Suprapubic skin (tissue), 4 donors: Measurements from ENCODE around the gene TGM3. TPM values are rescaled to one million over a fixed set of nuclear protein-coding genes. Genes with fewer than 3 reads are reported as not detected.

ENCODE experiments used
- DNase-seq, 2 donors: peaks; one replicate each; pipeline ENCODE4 v3.0.0-alpha.2; 2019; ENCODE audit warnings: low spot score in 2 of 2
- H3K27ac ChIP-seq: fragments of 200-600 bp; sonication (generic); one replicate; pipeline ENCODE4 v1.5.1; 2019
- H3K27me3 ChIP-seq: fragments of 200-600 bp; sonication (generic); one replicate; pipeline ENCODE4 v1.5.1; 2019
- H3K36me3 ChIP-seq: fragments of 200-600 bp; sonication (generic); one replicate; pipeline ENCODE4 v1.5.1; 2019
- H3K4me1 ChIP-seq: fragments of 200-600 bp; sonication (generic); one replicate; pipeline ENCODE4 v1.5.1; 2019
- H3K4me3 ChIP-seq: fragments of 200-600 bp; sonication (generic); one replicate; pipeline ENCODE4 v1.5.1; 2019; ENCODE audit warnings: mild to moderate bottlenecking
- H3K9me3 ChIP-seq: fragments of 200-600 bp; sonication (generic); one replicate; pipeline ENCODE4 v1.5.1; 2019
- CTCF ChIP-seq, 2 donors: fragments of 200-600 bp in 1 of 2; fragments of 450-650 bp in 1 of 2; sonication (generic) in 1 of 2; IDR thresholded peaks; one replicate each; pipeline ENCODE4 v1.5.1; 2016 to 2019; ENCODE audit warnings: antibody characterized with exemption in 2 of 2, mild to moderate bottlenecking in 1 of 2, moderate library complexity in 1 of 2
- EP300 ChIP-seq: sonication (generic); formaldehyde crosslinking; IDR thresholded peaks from one replicate; pipeline ENCODE4 v1.6.1; 2017; ENCODE audit warnings: antibody characterized with exemption
- POLR2A ChIP-seq, 2 donors: fragments of 450-650 bp; IDR thresholded peaks; one replicate each; pipeline ENCODE4 v1.6.1; 2017; ENCODE audit warnings: antibody characterized with exemption in 2 of 2, mild to moderate bottlenecking in 2 of 2, moderate library complexity in 2 of 2
- POLR2AphosphoS5 ChIP-seq, 3 donors: sonication (generic); formaldehyde crosslinking; IDR thresholded peaks; one replicate each; pipeline ENCODE4 v1.6.1; 2017; ENCODE audit warnings: antibody characterized with exemption in 3 of 3
- WGBS: methylation state at CpG from one replicate; pipeline ENCODE4 v1.1.5; 2018; 5-methylcytosine and 5-hydroxymethylcytosine counted together
- total RNA-seq, 4 donors: library from RNA; depleted of rRNA; stranded (reverse); fragments of >200 nt; gene quantifications; one replicate each; pipeline ENCODE4 v1.1.0, GENCODE V29; 2016

The TGM3 gene
- total RNA-seq, 4 donors from 2014 or later: 24.9 to 56.5 (median 44.8) TPM

- H3K4me3 ChIP-seq: no peak overlapping the region
- no peak overlapping the region for H3K27ac ChIP-seq
- no peak for TF ChIP-seq POLR2AphosphoS5 (IDR thresholded peaks at IDR 0.05)
- no peak for TF ChIP-seq CTCF (IDR thresholded peaks at IDR 0.05)
- no peak for TF ChIP-seq POLR2A (IDR thresholded peaks at IDR 0.05)
- TF ChIP-seq EP300: no peak
- no peaks in the 10 kb centered on the region for H3K36me3 ChIP-seq
- H3K27me3 ChIP-seq: no peaks in the 10 kb centered on the region
- DNase-seq: no peak
- H3K9me3 ChIP-seq: no peaks in the 10 kb centered on the region
- no peaks in the 10 kb centered on the region for H3K4me1 ChIP-seq
These were observed 77.3 kb downstream of the TGM3 start for GRCh38 chr20:2373098-2373497.

- TF ChIP-seq EP300: no peak
- TF ChIP-seq CTCF (IDR thresholded peaks at IDR 0.05): no peak
- TF ChIP-seq POLR2AphosphoS5 (IDR thresholded peaks at IDR 0.05): no peak
- TF ChIP-seq POLR2A (IDR thresholded peaks at IDR 0.05): no peak
- Histone ChIP-seq H3K27ac (no peak overlapping the region), H3K27me3 (no peaks in the 10 kb centered on the region), H3K9me3 (no peaks in the 10 kb centered on the region), H3K4me1 (no peaks in the 10 kb centered on the region), H3K36me3 (no peaks in the 10 kb centered on the region), H3K4me3 (no peak overlapping the region)
- 89% methylated on average over 8 of the region's 9 CpGs for WGBS
- DNase-seq: no peak
These were observed 78.7 kb downstream of the TGM3 start for GRCh38 chr20:2374346-2375125.

- no peak overlapping the region for H3K27ac ChIP-seq
- DNase-seq: no peak
- H3K27me3 ChIP-seq: no peaks in the 10 kb centered on the region
- TF ChIP-seq POLR2AphosphoS5 (IDR thresholded peaks at IDR 0.05) (no peak), EP300 (no peak), CTCF (IDR thresholded peaks at IDR 0.05) (no peak), POLR2A (IDR thresholded peaks at IDR 0.05) (no peak)
- no peak overlapping the region for H3K4me3 ChIP-seq
- 96% methylated on average over 7 of the region's 7 CpGs for WGBS
- no peaks in the 10 kb centered on the region for H3K9me3 ChIP-seq
- no peaks in the 10 kb centered on the region for H3K4me1 ChIP-seq
- H3K36me3 ChIP-seq: no peaks in the 10 kb centered on the region
These were observed 83.1 kb downstream of the TGM3 start for GRCh38 chr20:2378893-2379292.

GRCh38 chr20:2379511-2380229 lies 83.9 kb downstream of the TGM3 start:
- H3K9me3 ChIP-seq: no peaks in the 10 kb centered on the region
- DNase-seq: no peak
- no peaks in the 10 kb centered on the region for H3K27me3 ChIP-seq
- H3K4me1 ChIP-seq: no peaks in the 10 kb centered on the region
- TF ChIP-seq CTCF (IDR thresholded peaks at IDR 0.05): no peak
- no peak for TF ChIP-seq POLR2AphosphoS5 (IDR thresholded peaks at IDR 0.05)
- TF ChIP-seq POLR2A (IDR thresholded peaks at IDR 0.05): no peak
- no peak for TF ChIP-seq EP300
- WGBS: 31% methylated on average over 9 of the region's 9 CpGs
- no peak overlapping the region for H3K4me3 ChIP-seq
- H3K27ac ChIP-seq: no peak overlapping the region
- no peaks in the 10 kb centered on the region for H3K36me3 ChIP-seq

GRCh38 chr20:2380601-2381000 lies 84.8 kb downstream of the TGM3 start, which contains the start of gene TGM6:
Gene TGM6, plus strand, starts transcription at chr20:2380901. Its CDS starts 68 bp downstream, at chr20:2380969.
- Histone ChIP-seq H3K27ac (no peak within 1 kb of the TSS), H3K4me1 (no peaks in the 10 kb centered on the region), H3K27me3 (no peaks in the 10 kb centered on the region), H3K36me3 (no peaks in the 10 kb centered on the region), H3K9me3 (no peaks in the 10 kb centered on the region), H3K4me3 (no peak within 1 kb of the TSS)
- no peak for DNase-seq
- WGBS: 82% methylated on average over 10 of the region's 10 CpGs
- no peak for TF ChIP-seq EP300
- TF ChIP-seq POLR2A (IDR thresholded peaks at IDR 0.05): no peak
- TF ChIP-seq POLR2AphosphoS5 (IDR thresholded peaks at IDR 0.05): no peak
- TF ChIP-seq CTCF (IDR thresholded peaks at IDR 0.05): no peak
